Pancreas (tissue), 10 donors: ENCODE measurements around the gene TPRA1. TPM values are rescaled to one million over a fixed set of nuclear protein-coding genes. Genes with fewer than 3 reads are reported as not detected.

Experiments used
- ATAC-seq, 4 donors: fragments of 200-7000 bp; cut with Tn5 transposase; one replicate each; pipeline versions ENCODE4 v1.8.0 to v1.9.1; 2020; ENCODE audit warnings: mild to moderate bottlenecking in 4 of 4, moderate library complexity in 4 of 4
- DNase-seq, 6 donors: peaks; one replicate each; pipeline ENCODE4 v3.0.0-alpha.2; 2020
- FAIRE-seq: peaks from 2 replicates; lab custom pipeline; 2012; peaks lifted over from hg19 to GRCh38; lab: Jason Lieb, UNC
- H3K27ac ChIP-seq, 4 donors: fragments of 200-600 bp; sonication (generic); 1 replicate in 3 of 4; 2 replicates in 1 of 4; pipeline versions ENCODE4 v1.5.0 to v1.8.0; 2020
- H3K27me3 ChIP-seq, 4 donors: fragments of 200-600 bp; one replicate each; pipeline ENCODE4 v1.8.0; 2021
- H3K36me3 ChIP-seq, 3 donors: fragments of 200-600 bp; sonication (generic) in 1 of 3; one replicate each; pipeline versions ENCODE4 v1.5.0 to v1.8.0; 2020 to 2021
- H3K4me1 ChIP-seq, 3 donors: fragments of 200-600 bp; one replicate each; pipeline ENCODE4 v1.8.0; 2021
- H3K4me3 ChIP-seq, 4 donors: fragments of 200-600 bp; sonication (generic) in 2 of 4; one replicate each; pipeline versions ENCODE4 v1.5.0 to v1.8.0; 2020 to 2021
- H3K9me3 ChIP-seq, 4 donors: fragments of 200-600 bp; one replicate each; pipeline ENCODE4 v1.8.0; 2021
- CTCF ChIP-seq, 4 donors: fragments of 200-600 bp; sonication (generic) in 3 of 4; IDR thresholded peaks; one replicate each; pipeline versions ENCODE4 v1.5.0 to v1.8.0; 2021; ENCODE audit warnings: antibody characterized with exemption in 4 of 4
- WGBS, 2 donors: extraction: QIAGEN DNeasy Blood & Tissue Kit; methylation state at CpG; one replicate each; pipeline ENCODE4 v1.1.7; 2013; 5-methylcytosine and 5-hydroxymethylcytosine counted together
- intact Hi-C, 3 donors: fragments of 100-400 bp; cut with DNase I; formaldehyde crosslinking; loops; one replicate each; pipeline versions ENCODE4 v1.11.1 to v1.14.2; 2022
- polyA plus RNA-seq, 2 donors: library from polyadenylated mRNA; stranded (reverse); fragments of 200-250 nt; gene quantifications; one replicate each; pipeline ENCODE4 v1.2.3, GENCODE V29; 2013
- total RNA-seq, 6 donors: library from RNA; stranded (reverse); fragmentation: NEBNext Ultra II Directional in 4 of 6; extraction: Animal tissue kit (Norgen Biotek cat#: 25700) in 4 of 6; gene quantifications; one replicate each; pipeline versions ENCODE4 v1.2.1 to v1.2.4, GENCODE V29; 2021 to 2023
- donor health status: healthy with polysubstance abuse.
- donor health status: DM: no; HTN: no; CAD: no; lungs with moderate emphysema.
- donor health status: DM: no; HTN: no; CAD: no.
- donor health status: control.
- donor health status: control.
- donor health status: Bipolar disorder and iron deficiency.
- donor health status: DM: yes; HTN: yes; CAD: no.
- donor health status: DM: no; HTN: no; CAD: no.
- donor health status: DM: no; HTN: no; CAD: no.
- donor health status: DM: yes; HTN: yes; CAD: no.

The TPRA1 gene
- total and polyA plus RNA-seq, 8 donors, result 12.1 to 25.9 (median 16.1) TPM

- Histone ChIP-seq H3K27ac (no peak overlapping the region), H3K36me3 (no peaks in the 10 kb centered on the region), H3K27me3 (no peaks in the 10 kb centered on the region), H3K9me3 (no peaks in the 10 kb centered on the region), H3K4me1 (no peaks in the 10 kb centered on the region), H3K4me3 (no peak overlapping the region)
- TF ChIP-seq CTCF (IDR thresholded peaks at IDR 0.05), result no peak
- DNase-seq, result peak in 1 of 6 donors; percentile 45
- FAIRE-seq, result no peak
- intact Hi-C loops, result no loop called here
- ATAC-seq, result peak in 2 of 4 donors; percentile 58 to 72
Observed at GRCh38 chr3:127613406-127613805, 22.9 kb upstream of the TPRA1 start.

GRCh38 chr3:127612966-127613365, 22.4 kb upstream of the TPRA1 start:
- no peaks in the 10 kb centered on the region for H3K36me3 ChIP-seq
- peak in 1 of 4 donors; percentile 63 for ATAC-seq
- 74 to 81% methylated on average over 6 of the region's 6 CpGs for WGBS, 2 donors

GRCh38 chr3:127611251-127611650, 20.7 kb upstream of the TPRA1 start:
- no peak overlapping the region for H3K27ac ChIP-seq
- WGBS, 2 donors, result 91 to 97% methylated on average over 8 of the region's 8 CpGs
- no peaks in the 10 kb centered on the region for H3K9me3 ChIP-seq
- ATAC-seq, result no peak
- no peak for DNase-seq
- H3K27me3 ChIP-seq, result no peaks in the 10 kb centered on the region
- no peaks in the 10 kb centered on the region for H3K4me1 ChIP-seq
- intact Hi-C loops, result no loop called here
- H3K4me3 ChIP-seq, result no peak overlapping the region
- FAIRE-seq, result no peak
- no peaks in the 10 kb centered on the region for H3K36me3 ChIP-seq
- TF ChIP-seq CTCF (IDR thresholded peaks at IDR 0.05), result no peak

More at GRCh38 chr3:127612966-127613365, 22.4 kb upstream of the TPRA1 start:
- no peak for TF ChIP-seq CTCF (IDR thresholded peaks at IDR 0.05)
- no peaks in the 10 kb centered on the region for H3K9me3 ChIP-seq
- FAIRE-seq, result no peak
- H3K27ac ChIP-seq, result no peak overlapping the region
- H3K4me3 ChIP-seq, result no peak overlapping the region
- DNase-seq, result no peak
- H3K4me1 ChIP-seq, result no peaks in the 10 kb centered on the region
- intact Hi-C loops, result no loop called here
- H3K27me3 ChIP-seq, result no peaks in the 10 kb centered on the region

GRCh38 chr3:127610105-127610504, 19.6 kb upstream of the TPRA1 start:
- no peak for TF ChIP-seq CTCF (IDR thresholded peaks at IDR 0.05)
- H3K4me1 ChIP-seq, result no peaks in the 10 kb centered on the region
- no peaks in the 10 kb centered on the region for H3K36me3 ChIP-seq
- no peak for ATAC-seq
- DNase-seq, result no peak
- no peak overlapping the region for H3K4me3 ChIP-seq
- 88 to 89% methylated on average over 5 of the region's 5 CpGs for WGBS, 2 donors
- no peak for FAIRE-seq
- intact Hi-C loops, result no loop called here
- H3K27ac ChIP-seq, result no peak overlapping the region
- no peaks in the 10 kb centered on the region for H3K9me3 ChIP-seq
- H3K27me3 ChIP-seq, result no peaks in the 10 kb centered on the region

GRCh38 chr3:127608362-127608718, 17.8 kb upstream of the TPRA1 start:
- no peaks in the 10 kb centered on the region for H3K4me1 ChIP-seq
- ATAC-seq (no peak), FAIRE-seq (no peak), DNase-seq (no peak)
- WGBS, 2 donors, result 88 to 93% methylated on average over 14 of the region's 14 CpGs
- H3K36me3 ChIP-seq, result no peaks in the 10 kb centered on the region
- H3K9me3 ChIP-seq, result no peaks in the 10 kb centered on the region
- H3K27me3 ChIP-seq, result no peaks in the 10 kb centered on the region
- no peak overlapping the region for H3K27ac ChIP-seq
- H3K4me3 ChIP-seq, result no peak overlapping the region
- intact Hi-C loops, result no loop called here
- no peak for TF ChIP-seq CTCF (IDR thresholded peaks at IDR 0.05)
